Measurements from ENCODE around the gene SOX15.
"Not testable (repeated sequence)": the region's sequence is repeated elsewhere in the genome, so short reads cannot be mapped to it uniquely, and the experiment has no call there.

Gene SOX15

GRCh38 chr17:7606280-7606679, 16.4 kb upstream of the SOX15 start:
- DNase-seq = no peak

DNA sequence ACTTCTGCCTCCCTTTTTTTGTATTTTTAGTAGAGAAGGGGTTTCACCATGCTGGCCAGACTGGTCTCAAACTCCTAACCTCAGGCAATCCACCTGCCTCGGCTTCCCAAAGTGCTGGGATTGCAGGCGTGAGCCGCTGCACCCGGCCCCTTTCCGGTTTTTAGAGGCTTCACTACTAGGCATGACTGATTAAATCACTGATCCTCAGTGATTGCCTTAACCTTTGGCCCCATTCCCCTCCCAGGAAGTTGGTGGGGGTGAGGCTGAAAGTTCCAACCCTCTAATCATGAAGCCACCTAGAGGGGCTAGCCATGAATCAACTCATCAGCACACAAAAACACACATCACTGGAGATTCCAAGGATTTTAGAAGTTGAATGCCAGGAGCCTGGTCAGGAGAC, 7.7 kb upstream of the SOX15 start:
- DNase-seq = not testable (repeated sequence)

GRCh38 chr17:7593296-7593695, 3.4 kb upstream of the SOX15 start:
- DNase-seq = no peak

- no peak for DNase-seq
These were observed 2.6 kb upstream of the SOX15 start for GRCh38 chr17:7592422-7593021.

GRCh38 chr17:7591596-7591995, 1.7 kb upstream of the SOX15 start:
- no peak for DNase-seq

DNA sequence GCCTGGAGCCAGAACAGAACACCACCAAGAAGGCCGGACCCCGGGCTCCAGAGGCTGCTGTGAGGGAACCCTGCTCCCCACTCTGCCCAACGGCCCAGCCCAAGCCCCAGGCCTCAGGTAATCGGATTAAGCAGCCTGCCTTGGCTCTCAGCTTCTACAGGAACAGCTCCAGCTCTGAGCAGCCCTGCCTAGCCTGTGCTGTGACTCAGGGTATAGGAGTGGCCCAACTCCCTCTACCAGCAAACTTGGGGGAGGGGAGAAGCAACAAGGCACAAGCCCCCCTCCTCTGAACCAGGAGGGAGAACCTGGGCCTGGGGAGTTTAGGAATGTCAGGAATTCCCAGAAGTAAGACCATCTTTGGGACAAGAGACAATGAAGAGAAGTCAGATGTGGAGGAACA, 849 bp upstream of the SOX15 start:
- DNase-seq = peak; percentile 69

DNA sequence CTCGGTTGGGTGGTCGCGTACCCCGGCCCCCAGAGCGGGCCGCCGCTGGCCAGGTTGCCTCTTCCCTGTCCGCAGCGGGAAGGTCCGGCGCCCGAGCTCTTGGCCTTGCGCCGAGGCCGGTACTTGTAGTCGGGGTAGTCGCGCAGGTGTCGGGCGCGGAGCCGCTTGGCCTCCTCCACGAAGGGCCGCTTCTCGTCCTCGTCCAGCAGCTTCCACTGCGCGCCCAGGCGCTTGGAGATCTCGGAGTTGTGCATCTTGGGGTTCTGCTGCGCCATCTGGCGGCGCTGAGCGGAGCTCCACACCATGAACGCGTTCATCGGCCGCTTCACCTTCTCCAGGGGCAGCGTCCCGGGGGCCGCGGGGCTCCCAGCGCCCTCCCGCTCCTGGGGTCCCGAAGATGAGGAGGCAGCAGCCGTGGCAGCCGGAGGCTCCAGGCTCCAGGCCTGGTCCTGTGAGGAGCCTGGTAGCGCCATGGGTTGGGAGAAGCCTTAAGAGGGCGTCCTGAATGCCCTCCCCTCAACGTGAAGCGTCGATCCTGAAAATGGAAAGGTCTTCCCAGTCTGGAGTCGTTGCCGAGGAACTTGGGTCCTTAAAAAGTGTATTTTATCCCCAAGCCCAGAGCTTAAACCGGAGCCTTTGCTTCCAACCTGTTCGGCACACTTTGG, 558 bp downstream of the SOX15 start:
- DNase-seq = peak; percentile 70

DNA sequence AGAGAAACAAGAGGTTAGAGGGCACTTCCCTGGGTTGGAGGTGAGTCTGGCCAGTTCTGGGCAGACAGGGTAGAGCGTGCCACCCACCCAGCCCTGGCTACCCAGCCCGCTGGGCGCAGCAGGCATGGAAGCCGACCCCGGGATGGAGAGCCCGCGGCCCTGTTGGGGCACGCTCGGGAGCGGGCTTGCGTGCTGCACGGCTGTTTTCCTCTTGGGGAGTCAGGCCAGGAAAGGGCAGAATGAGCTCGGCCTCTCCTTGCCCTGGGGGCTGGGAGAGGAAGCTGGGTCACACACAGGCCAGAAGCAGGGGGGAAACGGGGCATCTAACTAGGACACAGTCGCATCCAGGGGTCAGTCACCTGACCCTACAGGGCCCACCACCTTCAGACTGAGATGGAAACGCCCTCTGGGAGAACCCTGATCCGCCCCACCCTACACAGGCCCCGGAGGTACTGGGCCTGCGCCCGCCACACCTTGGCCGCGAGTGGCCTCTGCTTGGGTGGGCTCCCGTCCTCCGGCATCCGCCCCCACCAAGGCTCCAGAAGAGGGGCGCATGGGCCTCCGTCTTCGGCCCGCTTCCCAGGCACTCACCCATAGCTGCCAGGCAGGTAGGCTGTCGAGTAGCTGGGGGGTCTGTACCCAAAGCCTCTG, 1.2 kb downstream of the SOX15 start:
- no peak for DNase-seq

GRCh38 chr17:7587420-7588151, 2.3 kb downstream of the SOX15 start:
- DNase-seq = no peak

DNA sequence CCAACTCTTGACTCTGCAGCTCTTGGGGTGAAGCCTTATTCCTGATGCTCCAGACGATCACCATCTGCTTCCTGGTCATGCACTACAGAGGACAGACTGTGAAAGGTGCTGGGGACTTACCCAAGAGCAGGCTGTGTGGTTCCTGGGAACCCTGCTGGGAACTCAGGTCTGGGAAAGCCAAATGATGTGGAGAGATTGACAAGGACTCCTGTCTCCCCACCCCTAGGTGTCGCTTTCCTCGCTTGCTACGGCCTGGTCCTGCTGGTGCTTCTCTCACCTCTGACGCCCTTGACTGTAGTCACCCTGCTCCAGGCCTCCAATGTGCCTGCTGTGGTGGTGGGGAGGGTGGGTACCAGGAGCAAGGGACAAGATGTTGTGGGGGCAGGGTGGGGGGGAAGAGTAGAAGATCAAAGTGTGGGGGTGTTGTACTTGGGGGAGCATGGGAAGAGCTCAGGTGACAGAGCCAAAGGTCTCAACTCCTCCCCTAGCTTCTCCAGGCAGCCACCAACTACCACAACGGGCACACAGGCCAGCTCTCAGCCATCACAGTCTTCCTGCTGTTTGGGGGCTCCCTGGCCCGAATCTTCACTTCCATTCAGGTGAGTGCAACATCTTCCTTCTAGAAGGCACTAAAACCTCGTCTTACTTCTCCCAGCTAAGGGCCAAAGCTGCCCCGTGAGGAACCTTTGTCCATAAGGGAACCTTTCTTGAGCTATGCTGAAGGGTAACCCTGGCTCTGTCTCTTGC, 3.0 kb downstream of the SOX15 start:
- peak; percentile 84 for DNase-seq

DNA sequence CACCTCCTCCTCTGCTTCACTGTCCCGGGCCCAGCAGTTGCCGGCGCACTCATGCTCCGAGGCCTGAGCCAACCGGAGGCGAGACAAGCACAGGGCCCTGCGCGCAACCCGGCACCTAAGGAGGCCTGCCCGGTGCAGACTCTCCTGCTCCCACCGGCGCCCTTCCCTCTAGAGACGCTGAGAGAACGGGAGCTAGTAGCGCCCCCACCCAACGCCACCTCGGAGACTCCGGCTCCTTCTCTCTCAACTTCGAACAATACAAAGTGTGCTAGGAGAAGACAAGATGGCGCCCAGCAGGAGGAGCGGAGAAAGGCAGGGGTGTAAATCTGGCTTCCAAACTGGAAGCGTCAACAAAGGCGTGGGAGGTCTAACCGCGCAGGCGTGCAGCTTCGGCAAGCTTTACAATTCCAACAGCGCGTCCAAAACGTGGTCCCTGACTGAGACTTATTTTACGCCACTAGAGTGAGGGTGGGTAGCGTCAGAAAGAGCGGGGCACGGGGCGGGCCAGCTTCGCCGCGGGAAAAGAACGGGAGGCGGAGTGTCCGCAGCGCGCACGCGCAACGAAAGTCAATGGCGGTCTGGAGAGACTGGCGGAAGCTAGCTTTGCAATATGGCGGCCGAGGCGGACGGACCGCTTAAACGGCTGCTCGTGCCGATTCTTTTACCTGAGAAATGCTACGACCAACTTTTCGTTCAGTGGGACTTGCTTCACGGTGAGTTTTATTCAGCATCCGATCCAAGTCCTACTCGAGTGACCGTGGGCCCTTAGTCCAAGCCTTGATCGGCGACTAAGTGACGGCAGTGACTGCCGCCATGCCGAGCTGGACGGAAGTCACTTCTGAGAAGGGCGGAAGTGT, 6.4 kb downstream of the SOX15 start, which contains the start of gene MPDU1:
TSS of gene MPDU1 (plus strand) at position 600 of the 857 bp plus-strand sequence. CDS start at position 611, 11 bp downstream.
- peak; percentile 75 for DNase-seq

GRCh38 chr17:7582396-7583252, 7.3 kb downstream of the SOX15 start:
- DNase-seq = no peak

DNA sequence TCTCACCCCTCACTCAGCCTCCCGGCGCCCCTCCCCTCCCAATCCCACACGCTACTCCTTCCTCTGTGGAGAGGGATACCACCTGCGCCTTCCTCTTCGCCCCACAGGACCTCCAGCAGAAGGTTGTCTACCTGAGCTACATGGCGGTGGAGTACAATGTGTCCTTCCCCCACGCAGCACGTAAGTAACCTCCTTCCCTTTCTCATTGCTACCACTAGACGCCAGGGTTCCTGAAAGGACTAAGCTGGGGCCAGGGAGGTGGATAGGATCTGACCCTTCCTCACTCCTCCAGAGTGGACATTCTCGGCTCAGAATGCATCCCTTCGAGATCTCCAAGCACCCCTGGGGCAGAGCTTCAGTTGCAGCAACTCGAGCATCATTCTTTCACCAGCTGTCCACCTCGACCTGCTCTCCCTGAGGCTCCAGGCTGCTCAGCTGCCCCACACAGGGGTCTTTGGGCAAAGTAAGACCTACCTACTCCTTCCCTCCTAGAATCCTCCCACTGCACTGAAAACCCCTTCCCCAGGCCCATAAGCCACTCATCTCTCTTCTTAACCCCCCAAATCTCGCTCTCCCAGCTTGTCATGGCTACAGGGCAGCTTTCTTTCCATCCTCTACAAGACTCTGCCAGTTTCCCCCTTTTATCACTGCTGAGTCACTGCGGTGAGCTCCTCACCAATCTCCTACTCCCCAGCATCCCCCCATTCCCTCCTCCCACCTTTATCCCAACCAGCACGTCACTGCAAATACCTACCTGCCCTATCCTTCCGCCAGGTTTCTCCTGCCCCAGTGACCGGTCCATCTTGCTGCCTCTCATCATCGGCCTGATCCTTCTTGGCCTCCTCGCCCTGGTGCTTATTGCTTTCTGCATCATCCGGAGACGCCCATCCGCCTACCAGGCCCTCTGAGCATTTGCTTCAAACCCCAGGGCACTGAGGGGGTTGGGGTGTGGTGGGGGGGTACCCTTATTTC, 9.0 kb downstream of the SOX15 start:
- no peak for DNase-seq

DNA sequence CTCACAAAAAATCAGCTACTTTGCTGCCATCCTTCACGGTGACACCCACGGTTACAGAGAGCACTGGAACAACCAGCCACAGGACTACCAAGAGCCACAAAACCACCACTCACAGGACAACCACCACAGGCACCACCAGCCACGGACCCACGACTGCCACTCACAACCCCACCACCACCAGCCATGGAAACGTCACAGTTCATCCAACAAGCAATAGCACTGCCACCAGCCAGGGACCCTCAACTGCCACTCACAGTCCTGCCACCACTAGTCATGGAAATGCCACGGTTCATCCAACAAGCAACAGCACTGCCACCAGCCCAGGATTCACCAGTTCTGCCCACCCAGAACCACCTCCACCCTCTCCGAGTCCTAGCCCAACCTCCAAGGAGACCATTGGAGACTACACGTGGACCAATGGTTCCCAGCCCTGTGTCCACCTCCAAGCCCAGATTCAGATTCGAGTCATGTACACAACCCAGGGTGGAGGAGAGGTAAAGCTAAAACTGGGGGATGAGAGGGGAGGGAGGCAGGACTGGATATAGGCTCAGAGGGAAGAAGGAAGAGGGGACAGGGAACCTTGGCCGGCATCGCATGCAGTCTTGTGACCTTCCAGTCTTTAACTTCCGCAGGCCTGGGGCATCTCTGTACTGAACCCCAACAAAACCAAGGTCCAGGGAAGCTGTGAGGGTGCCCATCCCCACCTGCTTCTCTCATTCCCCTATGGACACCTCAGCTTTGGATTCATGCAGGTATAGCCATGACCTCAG, 9.9 kb downstream of the SOX15 start:
- DNase-seq = no peak

DNA sequence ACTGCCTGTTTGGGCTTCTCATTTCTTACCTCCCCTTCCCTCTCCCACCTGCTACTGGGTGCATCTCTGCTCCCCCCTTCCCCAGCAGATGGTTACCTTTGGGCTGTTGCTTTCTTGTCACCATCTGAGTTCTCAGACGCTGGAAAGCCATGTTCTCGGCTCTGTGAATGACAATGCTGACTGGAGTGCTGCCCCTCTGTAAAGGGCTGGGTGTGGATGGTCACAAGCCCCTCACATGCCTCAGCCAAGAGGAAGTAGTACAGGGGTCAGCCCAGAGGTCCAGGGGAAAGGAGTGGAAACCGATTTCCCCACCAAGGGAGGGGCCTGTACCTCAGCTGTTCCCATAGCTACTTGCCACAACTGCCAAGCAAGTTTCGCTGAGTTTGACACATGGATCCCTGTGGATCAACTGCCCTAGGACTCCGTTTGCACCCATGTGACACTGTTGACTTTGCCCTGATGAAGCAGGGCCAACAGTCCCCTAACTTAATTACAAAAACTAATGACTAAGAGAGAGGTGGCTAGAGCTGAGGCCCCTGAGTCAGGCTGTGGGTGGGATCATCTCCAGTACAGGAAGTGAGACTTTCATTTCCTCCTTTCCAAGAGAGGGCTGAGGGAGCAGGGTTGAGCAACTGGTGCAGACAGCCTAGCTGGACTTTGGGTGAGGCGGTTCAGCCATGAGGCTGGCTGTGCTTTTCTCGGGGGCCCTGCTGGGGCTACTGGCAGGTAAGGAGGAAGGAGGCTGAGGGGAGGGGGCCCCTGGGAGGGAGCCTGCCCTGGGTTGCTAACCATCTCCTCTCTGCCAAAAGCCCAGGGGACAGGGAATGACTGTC, 10.7 kb downstream of the SOX15 start, which contains the start of gene CD68:
TSS of gene CD68 (plus strand) at position 638 of the 833 bp plus-strand sequence. CDS start at position 678, 40 bp downstream.
- DNase-seq = peak; percentile 81

GRCh38 chr17:7577327-7578199, 12.3 kb downstream of the SOX15 start:
- no peak for DNase-seq
